ENCODE results near the gene TIMM10B. TPM values are rescaled to one million over a fixed set of nuclear protein-coding genes. Genes with fewer than 3 reads are reported as not detected.

TIMM10B gene
- total and polyA plus RNA-seq, 2 donors, result 18.5 to 18.7 TPM

Other genes starting within 250 kb of the TIMM10B start
- gene FHIP1B, start 246.9 kb upstream of the TIMM10B start, total RNA-seq, result 13.0 TPM
- 68.2 TPM for gene FHIP1B, start 246.9 kb upstream of the TIMM10B start, polyA plus RNA-seq
- gene CNGA4, start 242.4 kb upstream of the TIMM10B start, total RNA-seq, result 0.05 TPM
- 0.27 TPM for gene CNGA4, start 242.4 kb upstream of the TIMM10B start, polyA plus RNA-seq
- gene CCKBR, start 221.7 kb upstream of the TIMM10B start, total RNA-seq, result not detected
- gene CCKBR, start 221.7 kb upstream of the TIMM10B start, polyA plus RNA-seq, result 0.11 TPM
- gene CAVIN3, start 161.0 kb upstream of the TIMM10B start, total RNA-seq, result 7.5 TPM
- 22.5 TPM for gene CAVIN3, start 161.0 kb upstream of the TIMM10B start, polyA plus RNA-seq
- 17.4 TPM for gene SMPD1, start 91.0 kb upstream of the TIMM10B start, total RNA-seq
- 68.8 TPM for gene SMPD1, start 91.0 kb upstream of the TIMM10B start, polyA plus RNA-seq
- gene APBB1, start 62.4 kb upstream of the TIMM10B start, total RNA-seq, result 47.0 TPM
- 70.6 TPM for gene APBB1, start 62.4 kb upstream of the TIMM10B start, polyA plus RNA-seq
- gene HPX, start 40.5 kb upstream of the TIMM10B start, total RNA-seq, result 0.38 TPM
- 1.9 TPM for gene HPX, start 40.5 kb upstream of the TIMM10B start, polyA plus RNA-seq
- gene TRIM3, start 7.6 kb upstream of the TIMM10B start, total RNA-seq, result 2.8 TPM
- gene TRIM3, start 7.6 kb upstream of the TIMM10B start, polyA plus RNA-seq, result 8.3 TPM
- 27.4 TPM for gene ARFIP2, start 170 bp upstream of the TIMM10B start, total RNA-seq
- gene ARFIP2, start 170 bp upstream of the TIMM10B start, polyA plus RNA-seq, result 40.7 TPM
- gene DNHD1, start 15.8 kb downstream of the TIMM10B start, total RNA-seq, result 3.4 TPM
- gene DNHD1, start 15.8 kb downstream of the TIMM10B start, polyA plus RNA-seq, result 21.6 TPM
- 22.0 TPM for gene RRP8, start 122.1 kb downstream of the TIMM10B start, total RNA-seq
- 32.2 TPM for gene RRP8, start 122.1 kb downstream of the TIMM10B start, polyA plus RNA-seq
- 68.6 TPM for gene ILK, start 122.3 kb downstream of the TIMM10B start, total RNA-seq
- 74.6 TPM for gene ILK, start 122.3 kb downstream of the TIMM10B start, polyA plus RNA-seq
- gene TAF10, start 130.7 kb downstream of the TIMM10B start, total RNA-seq, result 160 TPM
- gene TAF10, start 130.7 kb downstream of the TIMM10B start, polyA plus RNA-seq, result 119 TPM
- gene TPP1, start 137.9 kb downstream of the TIMM10B start, total RNA-seq, result 14.5 TPM
- 59.4 TPM for gene TPP1, start 137.9 kb downstream of the TIMM10B start, polyA plus RNA-seq
- 3.2 TPM for gene DCHS1, start 174.3 kb downstream of the TIMM10B start, total RNA-seq
- gene DCHS1, start 174.3 kb downstream of the TIMM10B start, polyA plus RNA-seq, result 6.5 TPM
- gene MRPL17, start 201.8 kb downstream of the TIMM10B start, total RNA-seq, result 43.8 TPM
- gene MRPL17, start 201.8 kb downstream of the TIMM10B start, polyA plus RNA-seq, result 42.2 TPM

All from thymus (tissue), 2 donors.